ENCODE data around the gene MOK.

DNA sequence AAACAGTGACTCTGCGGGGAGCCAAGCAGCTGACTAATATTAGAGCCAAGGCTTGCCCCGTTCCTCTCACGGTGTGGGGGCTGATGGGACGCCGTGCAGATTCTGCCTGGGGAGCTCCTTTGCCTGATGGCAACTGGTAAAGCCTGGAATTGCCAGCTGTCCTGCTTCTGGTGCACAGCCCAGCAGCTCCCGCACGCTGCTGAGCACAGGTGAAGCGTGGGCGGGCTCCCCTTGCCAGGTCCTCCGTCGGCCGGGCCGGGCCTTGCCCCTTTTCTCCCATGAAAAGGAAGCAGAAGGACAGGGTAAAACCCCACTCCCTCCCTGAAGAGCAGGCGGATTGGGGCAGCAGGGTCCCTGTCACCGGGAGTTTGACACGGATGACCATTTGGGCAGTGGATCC is 86.3 kb downstream of the MOK start:
- TF ChIP-seq, protein P1, sequence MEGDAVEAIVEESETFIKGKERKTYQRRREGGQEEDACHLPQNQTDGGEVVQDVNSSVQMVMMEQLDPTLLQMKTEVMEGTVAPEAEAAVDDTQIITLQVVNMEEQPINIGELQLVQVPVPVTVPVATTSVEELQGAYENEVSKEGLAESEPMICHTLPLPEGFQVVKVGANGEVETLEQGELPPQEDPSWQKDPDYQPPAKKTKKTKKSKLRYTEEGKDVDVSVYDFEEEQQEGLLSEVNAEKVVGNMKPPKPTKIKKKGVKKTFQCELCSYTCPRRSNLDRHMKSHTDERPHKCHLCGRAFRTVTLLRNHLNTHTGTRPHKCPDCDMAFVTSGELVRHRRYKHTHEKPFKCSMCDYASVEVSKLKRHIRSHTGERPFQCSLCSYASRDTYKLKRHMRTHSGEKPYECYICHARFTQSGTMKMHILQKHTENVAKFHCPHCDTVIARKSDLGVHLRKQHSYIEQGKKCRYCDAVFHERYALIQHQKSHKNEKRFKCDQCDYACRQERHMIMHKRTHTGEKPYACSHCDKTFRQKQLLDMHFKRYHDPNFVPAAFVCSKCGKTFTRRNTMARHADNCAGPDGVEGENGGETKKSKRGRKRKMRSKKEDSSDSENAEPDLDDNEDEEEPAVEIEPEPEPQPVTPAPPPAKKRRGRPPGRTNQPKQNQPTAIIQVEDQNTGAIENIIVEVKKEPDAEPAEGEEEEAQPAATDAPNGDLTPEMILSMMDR (IDR thresholded peaks at IDR 0.05 in 4 of 5, conservative IDR thresholded peaks at IDR 0.05 in 1 of 5): no peak
- no peak for TF ChIP-seq POLR2A (IDR thresholded peaks at IDR 0.05)
